H9 (cell line): ENCODE data around the gene LARP4. TPM values are rescaled to one million over a fixed set of nuclear protein-coding genes. Genes with fewer than 3 reads are reported as not detected.

Experiments
- DNase-seq: peaks from one replicate; pipeline ENCODE4 v3.0.0-alpha.2; 2017
- H2AFZ ChIP-seq: one replicate; pipeline ENCODE4 v1.6.1; 2013; ENCODE audit warnings: mild to moderate bottlenecking, low read length, control low read depth, moderate library complexity
- H2AK5ac ChIP-seq: 2 replicates; pipeline ENCODE4 v1.6.1; 2013; ENCODE audit warnings: low read length, control low read depth, mixed read lengths; ENCODE audit not compliant: insufficient read length
- H2BK120ac ChIP-seq: one replicate; pipeline ENCODE4 v1.6.1; 2013; ENCODE audit warnings: low read depth, mild to moderate bottlenecking, low read length, control low read depth, inconsistent platforms; ENCODE audit not compliant: poor library complexity, severe bottlenecking
- H2BK12ac ChIP-seq: 2 replicates; pipeline ENCODE4 v1.6.1; 2013; ENCODE audit warnings: low read length, control low read depth, mixed read lengths, low read depth; ENCODE audit not compliant: insufficient read length
- H2BK15ac ChIP-seq: 2 replicates; pipeline ENCODE4 v1.6.1; 2013; ENCODE audit warnings: low read depth, low read length, control low read depth
- H2BK20ac ChIP-seq: one replicate; pipeline ENCODE4 v1.6.1; 2013; ENCODE audit warnings: low read depth, mild to moderate bottlenecking, low read length, control low read depth, inconsistent platforms; ENCODE audit not compliant: poor library complexity, severe bottlenecking
- H2BK5ac ChIP-seq: 2 replicates; pipeline ENCODE4 v1.6.1; 2013; ENCODE audit warnings: low read length, control low read depth, mixed read lengths; ENCODE audit not compliant: insufficient read length
- H3K14ac ChIP-seq: 2 replicates; pipeline ENCODE4 v1.6.1; 2013; ENCODE audit warnings: low read length, control low read depth; ENCODE audit not compliant: insufficient read depth
- H3K18ac ChIP-seq: 2 replicates; pipeline ENCODE4 v1.6.1; 2013; ENCODE audit warnings: low read depth, mild to moderate bottlenecking, mixed read lengths, low read length, control low read depth; ENCODE audit not compliant: insufficient read length
- H3K23ac ChIP-seq: 2 replicates; pipeline ENCODE4 v1.6.1; 2013; ENCODE audit warnings: low read length, control low read depth, mixed read lengths, low read depth; ENCODE audit not compliant: insufficient read length
- H3K23me2 ChIP-seq: 2 replicates; pipeline ENCODE4 v1.6.1; 2013; ENCODE audit warnings: low read depth, mild to moderate bottlenecking, mixed read lengths, low read length, control low read depth; ENCODE audit not compliant: insufficient read length, poor library complexity, severe bottlenecking
- H3K27ac ChIP-seq: 2 replicates; pipeline ENCODE4 v1.5.1; 2013; ENCODE audit warnings: low read length, control low read depth, mixed read lengths, low read depth; ENCODE audit not compliant: insufficient read length
- H3K27me3 ChIP-seq: 2 replicates; pipeline ENCODE4 v1.6.1; 2013; ENCODE audit warnings: low read length, control low read depth, inconsistent platforms; ENCODE audit not compliant: insufficient read depth
- H3K4ac ChIP-seq: 2 replicates; pipeline ENCODE4 v1.6.1; 2013; ENCODE audit warnings: low read depth, mild to moderate bottlenecking, control low read depth, inconsistent platforms, low read length, moderate library complexity
- H3K4me1 ChIP-seq: 2 replicates; pipeline ENCODE4 v1.6.1; 2013; ENCODE audit warnings: low read length, control low read depth, inconsistent platforms; ENCODE audit not compliant: insufficient read depth
- H3K4me2 ChIP-seq: 2 replicates; pipeline ENCODE4 v1.6.1; 2013; ENCODE audit warnings: low read length, control low read depth, mixed read lengths; ENCODE audit not compliant: insufficient read length, insufficient read depth
- H3K56ac ChIP-seq: 2 replicates; pipeline ENCODE4 v1.6.1; 2013; ENCODE audit warnings: low read depth, mild to moderate bottlenecking, mixed read lengths, low read length, control low read depth; ENCODE audit not compliant: insufficient read length
- H3K79me1 ChIP-seq: 2 replicates; pipeline ENCODE4 v1.6.1; 2013; ENCODE audit warnings: low read depth, mild to moderate bottlenecking, moderate library complexity, low read length, control low read depth, inconsistent platforms; ENCODE audit not compliant: insufficient read depth, poor library complexity, severe bottlenecking
- H3K79me2 ChIP-seq: 2 replicates; pipeline ENCODE4 v1.6.1; 2013; ENCODE audit warnings: low read length, control low read depth, inconsistent platforms; ENCODE audit not compliant: insufficient read depth
- H3K9ac ChIP-seq: 2 replicates; pipeline ENCODE4 v1.6.1; 2013; ENCODE audit warnings: low read length, control low read depth, mixed read lengths; ENCODE audit not compliant: insufficient read length; ENCODE audit errors: extremely low read depth
- H3K9me3 ChIP-seq: one replicate; pipeline ENCODE4 v1.6.1; 2013; ENCODE audit warnings: low read depth, low read length, inconsistent platforms; ENCODE audit not compliant: control insufficient read depth
- H3T11ph ChIP-seq: one replicate; pipeline ENCODE4 v1.6.1; 2013; ENCODE audit warnings: mild to moderate bottlenecking, low read length, control low read depth, inconsistent platforms
- H4K20me1 ChIP-seq: one replicate; pipeline ENCODE4 v1.6.1; 2013; ENCODE audit not compliant: control insufficient read depth, insufficient read length, insufficient read depth
- H4K5ac ChIP-seq: 2 replicates; pipeline ENCODE4 v1.6.1; 2013; ENCODE audit warnings: low read depth, mild to moderate bottlenecking, mixed read lengths, low read length, control low read depth; ENCODE audit not compliant: insufficient read length
- H4K8ac ChIP-seq: replicated peaks from 2 replicates; pipeline ENCODE4 v1.6.1; 2013; ENCODE audit warnings: low read length, control low read depth, mixed read lengths, low read depth; ENCODE audit not compliant: insufficient read length
- H4K91ac ChIP-seq: 2 replicates; pipeline ENCODE4 v1.6.1; 2013; ENCODE audit warnings: low read depth, mild to moderate bottlenecking, moderate library complexity, mixed read lengths, low read length, control low read depth; ENCODE audit not compliant: insufficient read length
- H3K27ac Mint-ChIP-seq, 3 experiments: 2 replicates in 2 of 3; 3 replicates in 1 of 3; pipeline ENCODE4 v1.8.0; 2020 to 2021; ENCODE audit warnings: mixed read lengths in 3 of 3, mild to moderate bottlenecking in 1 of 3, moderate library complexity in 1 of 3
- H3K27me3 Mint-ChIP-seq: 2 replicates; pipeline ENCODE4 v1.8.0; 2021; ENCODE audit warnings: low read depth, mild to moderate bottlenecking, moderate library complexity, mixed read lengths
- H3K36me3 Mint-ChIP-seq, 3 experiments: 2 replicates in 2 of 3; 3 replicates in 1 of 3; pipeline ENCODE4 v1.8.0; 2020 to 2021; ENCODE audit warnings: low read depth in 3 of 3, mixed read lengths in 3 of 3; ENCODE audit not compliant: insufficient read depth in 1 of 3
- H3K4me1 Mint-ChIP-seq, 2 experiments: 2 replicates each; pipeline ENCODE4 v1.8.0; 2020; ENCODE audit warnings: mixed read lengths in 2 of 2
- H3K4me3 Mint-ChIP-seq, 2 experiments: 2 replicates in 1 of 2; 3 replicates in 1 of 2; pipeline ENCODE4 v1.8.0; 2020 to 2021; ENCODE audit warnings: mild to moderate bottlenecking in 2 of 2, mixed read lengths in 2 of 2, moderate library complexity in 1 of 2
- H3K9me3 Mint-ChIP-seq, 2 experiments: 2 replicates in 1 of 2; 3 replicates in 1 of 2; pipeline ENCODE4 v1.8.0; 2020; ENCODE audit warnings: mild to moderate bottlenecking in 2 of 2, mixed read lengths in 2 of 2, moderate library complexity in 1 of 2
- CTCF ChIP-seq: fragments of 200-600 bp; sonication (generic); conservative IDR thresholded peaks from 3 replicates; pipeline ENCODE4 v1.8.0; 2021; ENCODE audit warnings: antibody characterized with exemption, mild to moderate bottlenecking
- WGBS: extraction: QIAGEN DNeasy Blood & Tissue Kit; methylation state at CpG from one replicate; pipeline ENCODE4 v1.1.7; 2013; ENCODE audit warnings: missing lambda C conversion rate, low lambda C conversion rate, mixed read lengths; ENCODE audit not compliant: insufficient read length; ENCODE audit errors: extremely low coverage; 5-methylcytosine and 5-hydroxymethylcytosine counted together
- total RNA-seq: library from RNA; stranded (reverse); gene quantifications from 2 replicates; pipeline ENCODE4 v1.2.1, GENCODE V29; 2021

LARP4 gene
- total RNA-seq, 1 experiment from 2014 or later: 82.3 TPM

- Histone ChIP-seq H3K4ac (no peak overlapping the region), H2AFZ (no peak overlapping the region)
- TF ChIP-seq CTCF: no peak
Measured at GRCh38 chr12:50354908-50355307, 45.8 kb upstream of the LARP4 start.

More at GRCh38 chr12:50354908-50355307, 45.8 kb upstream of the LARP4 start:
- no peak overlapping the region for H4K91ac ChIP-seq
- DNase-seq: no peak
- H3K27me3 ChIP-seq: no peaks in the 10 kb centered on the region
- H4K5ac ChIP-seq: no peak overlapping the region
- H2BK15ac ChIP-seq: no peak overlapping the region
- no peak overlapping the region for H3K27ac ChIP-seq
- H2BK12ac ChIP-seq: no peak overlapping the region
- Mint-ChIP-seq H3K4me3 (no peak overlapping the region), H3K9me3 (no peaks in the 10 kb centered on the region), H3K4me1 (peaks cover 0 to 5% of the 10 kb centered on the region in 2 experiments; a peak in 1 of 4 replicates), H3K36me3 (no peaks in the 10 kb centered on the region; a peak in 1 of 7 replicates), H3K27ac (no peak overlapping the region), H3K27me3 (no peaks in the 10 kb centered on the region; the same call in 1 of the 2 replicates)
- H3K4me1 ChIP-seq: no peaks in the 10 kb centered on the region; the same call in 1 of the 2 replicates
- H3K23ac ChIP-seq: no peak overlapping the region
- no peak overlapping the region for H3K56ac ChIP-seq
- H3K4me2 ChIP-seq: no peak overlapping the region
- H3K79me1 ChIP-seq: no peaks in the 10 kb centered on the region
- H3K23me2 ChIP-seq: no peaks in the 10 kb centered on the region
- no peaks in the 10 kb centered on the region for H3K79me2 ChIP-seq
- H4K20me1 ChIP-seq: no peaks in the 10 kb centered on the region
- no peak overlapping the region for H2BK20ac ChIP-seq
- H4K8ac ChIP-seq: no peak overlapping the region
- H2BK120ac ChIP-seq: no peak overlapping the region
- H3K18ac ChIP-seq: no peak overlapping the region
- H2BK5ac ChIP-seq: no peak overlapping the region
- H3K9ac ChIP-seq: no peak overlapping the region
- no peak overlapping the region for H3K14ac ChIP-seq
- H3K9me3 ChIP-seq: no peaks in the 10 kb centered on the region
- H3T11ph ChIP-seq: no peak overlapping the region
- WGBS: no CpG with 5 or more reads among the region's 2 CpGs
- no peak overlapping the region for H2AK5ac ChIP-seq
